AG10803 (cell line): ENCODE measurements around the gene UBE2Z.

ENCODE experiments used
- DNase-seq: peaks from one replicate; pipeline ENCODE4 v3.0.0; 2010; ENCODE audit warnings: low read depth
- H3K4me3 ChIP-seq: 2 replicates; pipeline ENCODE4 v1.5.1; 2011; ENCODE audit warnings: mild to moderate bottlenecking, low read length, control low read depth
- CTCF ChIP-seq: conservative IDR thresholded peaks from 2 replicates; pipeline ENCODE4 v1.5.1; 2011; ENCODE audit warnings: mild to moderate bottlenecking, low read length, control low read depth, inconsistent platforms

The UBE2Z gene

GRCh38 chr17:48904428-48904827 lies 3.8 kb upstream of the UBE2Z start:
- no peak overlapping the region for H3K4me3 ChIP-seq
- TF ChIP-seq CTCF = no peak
- DNase-seq = no peak

GRCh38 chr17:48905987-48906515 lies 2.2 kb upstream of the UBE2Z start:
- no peak for TF ChIP-seq CTCF
- no peak for DNase-seq
- H3K4me3 ChIP-seq = no peak overlapping the region

- no peak for TF ChIP-seq CTCF
- peak; percentile 67 for DNase-seq
- peak overlapping the region; percentile 85 for H3K4me3 ChIP-seq
These were observed 527 bp upstream of the UBE2Z start for GRCh38 chr17:48907713-48908046.

- TF ChIP-seq CTCF = no peak
- peak; percentile 76 for DNase-seq
- peak overlapping the region; percentile 85 for H3K4me3 ChIP-seq
These were observed 717 bp downstream of the UBE2Z start for GRCh38 chr17:48908853-48909394.

- TF ChIP-seq CTCF = no peak
- no peak for DNase-seq
- peak overlapping the region; percentile 85 for H3K4me3 ChIP-seq
These were observed 1.6 kb downstream of the UBE2Z start for GRCh38 chr17:48909783-48910182.

- peak overlapping the region; percentile 85 for H3K4me3 ChIP-seq
These were observed 2.2 kb downstream of the UBE2Z start for GRCh38 chr17:48910370-48910769.

More at GRCh38 chr17:48910370-48910769, 2.2 kb downstream of the UBE2Z start:
- no peak for DNase-seq
- TF ChIP-seq CTCF = no peak
